HL-60/S4 (cell line): ENCODE results near the gene TUBA4B.

Experiments
- in situ Hi-C: fragments of 300-500 bp; cut with MboI; formaldehyde crosslinking; loops from 2 replicates; pipeline ENCODE4 v1.14.3; 2022; ENCODE audit warnings: low sequenced_read_pairs

The TUBA4B gene

GRCh38 chr2:219252900-219253752, at the start of gene TUBA4B:
TUBA4B (plus strand) TSS chr2:219253243; CDS start chr2:219253408, 165 bp downstream.
- in situ Hi-C loops = no loop called here

GRCh38 chr2:219204425-219205164, 48.4 kb upstream of the TUBA4B start:
- in situ Hi-C loops = no loop called here

DNA sequence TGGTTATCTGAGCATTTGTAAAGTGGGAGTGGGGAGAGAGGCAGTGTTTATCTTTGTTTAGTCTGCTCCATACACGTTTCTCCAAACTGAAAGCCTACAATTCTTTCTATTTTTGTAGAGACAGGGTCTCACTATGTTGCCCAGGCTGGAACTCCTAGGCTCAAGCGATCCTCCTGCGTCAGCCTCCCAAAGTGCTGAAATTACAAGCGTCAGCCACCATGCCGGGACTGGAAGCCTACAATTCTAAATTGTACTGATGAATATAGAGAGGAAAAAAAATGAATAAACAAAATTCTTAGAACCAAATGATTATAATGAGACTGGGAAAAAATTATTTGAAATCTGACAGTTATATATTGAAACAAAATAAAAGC, 47.9 kb upstream of the TUBA4B start:
- in situ Hi-C loops = no loop called here

DNA sequence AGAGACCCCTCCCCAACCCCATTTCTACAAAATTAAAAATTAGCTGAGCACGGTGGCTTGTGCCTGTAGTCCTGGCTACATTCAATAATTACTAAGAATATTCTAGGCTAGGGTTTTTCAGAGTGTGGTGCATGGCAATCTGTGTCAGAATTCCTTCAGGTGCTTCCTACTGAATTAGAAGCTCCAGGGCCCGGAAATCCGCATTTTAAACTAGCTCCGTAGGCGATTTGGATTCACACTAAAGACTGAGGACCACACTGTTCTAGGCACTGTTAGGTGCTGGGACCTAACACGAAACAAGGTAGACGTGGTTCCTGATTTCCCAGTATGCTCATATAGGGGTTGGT, 47.1 kb upstream of the TUBA4B start:
- in situ Hi-C loops = no loop called here

- in situ Hi-C loops = no loop called here
Measured at GRCh38 chr2:219206328-219207133, 46.5 kb upstream of the TUBA4B start, which contains the start of gene ZFAND2B. ZFAND2B (plus strand) TSS chr2:219206782; CDS start chr2:219206988, 206 bp downstream.

DNA sequence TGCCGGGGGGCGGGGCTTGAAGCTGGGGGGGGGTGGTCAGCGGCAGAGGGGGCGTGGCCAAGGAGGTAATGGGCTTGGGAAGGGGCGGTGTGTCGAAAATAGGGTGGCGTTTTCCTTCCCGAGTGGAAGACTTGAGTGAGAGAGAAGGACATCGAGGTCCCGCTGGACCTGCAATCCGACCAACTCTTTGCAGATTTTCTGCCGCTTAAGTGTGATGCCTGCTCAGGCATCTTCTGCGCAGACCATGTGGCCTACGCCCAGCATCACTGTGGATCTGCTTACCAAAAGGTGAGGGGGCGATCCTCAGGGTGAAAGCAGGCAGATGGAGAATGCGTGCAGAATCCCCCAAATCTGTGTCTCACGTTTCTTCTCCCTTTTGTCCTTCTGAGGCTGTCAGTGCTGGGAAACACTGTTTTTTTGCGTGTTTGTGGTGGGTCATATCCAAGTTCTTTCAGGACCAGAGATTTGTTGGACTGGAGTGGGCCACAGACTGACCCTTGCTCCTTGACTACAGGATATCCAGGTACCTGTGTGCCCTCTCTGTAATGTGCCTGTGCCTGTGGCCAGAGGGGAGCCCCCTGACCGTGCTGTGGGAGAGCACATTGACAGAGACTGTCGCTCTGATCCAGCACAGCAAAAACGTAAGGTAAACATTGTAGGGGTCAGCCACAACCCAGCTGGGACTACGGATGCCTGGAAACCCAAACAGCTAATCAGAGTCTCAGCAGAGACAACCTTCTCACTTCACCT, 45.7 kb upstream of the TUBA4B start:
- in situ Hi-C loops = no loop called here

DNA sequence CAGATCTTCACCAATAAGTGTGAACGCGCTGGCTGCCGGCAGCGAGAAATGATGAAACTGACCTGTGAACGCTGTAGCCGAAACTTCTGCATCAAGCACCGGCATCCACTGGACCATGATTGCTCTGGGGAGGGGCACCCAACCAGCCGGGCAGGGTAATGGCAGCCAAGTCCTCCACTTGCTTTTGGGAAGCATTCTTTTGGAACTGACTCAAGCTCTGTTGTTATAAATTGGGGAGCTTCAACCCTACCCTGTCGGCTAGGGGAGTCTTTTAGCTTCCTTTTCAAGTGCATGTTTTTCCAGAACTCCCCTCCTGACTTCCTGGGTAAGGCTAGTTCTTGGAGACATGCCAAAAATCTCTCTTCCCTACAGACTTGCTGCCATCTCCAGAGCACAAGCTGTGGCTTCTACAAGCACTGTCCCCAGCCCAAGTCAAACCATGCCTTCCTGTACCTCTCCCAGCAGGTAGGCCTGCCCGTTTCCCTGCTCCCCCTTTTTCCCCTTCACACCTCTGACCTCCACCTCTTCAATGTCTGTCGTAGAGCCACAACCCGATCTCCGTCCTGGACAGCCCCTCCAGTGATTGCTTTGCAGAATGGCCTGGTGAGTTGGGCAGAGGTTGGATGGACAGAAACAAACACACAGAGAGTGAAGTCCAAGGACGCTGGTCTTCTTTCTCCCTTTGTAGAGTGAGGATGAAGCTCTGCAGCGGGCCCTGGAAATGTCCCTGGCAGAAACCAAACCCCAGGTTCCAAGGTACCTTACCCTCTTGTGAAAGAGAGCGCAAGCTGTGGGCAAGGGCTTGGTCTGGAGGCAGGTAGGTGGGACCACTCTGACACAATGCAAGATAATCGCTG, 44.9 kb upstream of the TUBA4B start:
- in situ Hi-C loops = no loop called here

DNA sequence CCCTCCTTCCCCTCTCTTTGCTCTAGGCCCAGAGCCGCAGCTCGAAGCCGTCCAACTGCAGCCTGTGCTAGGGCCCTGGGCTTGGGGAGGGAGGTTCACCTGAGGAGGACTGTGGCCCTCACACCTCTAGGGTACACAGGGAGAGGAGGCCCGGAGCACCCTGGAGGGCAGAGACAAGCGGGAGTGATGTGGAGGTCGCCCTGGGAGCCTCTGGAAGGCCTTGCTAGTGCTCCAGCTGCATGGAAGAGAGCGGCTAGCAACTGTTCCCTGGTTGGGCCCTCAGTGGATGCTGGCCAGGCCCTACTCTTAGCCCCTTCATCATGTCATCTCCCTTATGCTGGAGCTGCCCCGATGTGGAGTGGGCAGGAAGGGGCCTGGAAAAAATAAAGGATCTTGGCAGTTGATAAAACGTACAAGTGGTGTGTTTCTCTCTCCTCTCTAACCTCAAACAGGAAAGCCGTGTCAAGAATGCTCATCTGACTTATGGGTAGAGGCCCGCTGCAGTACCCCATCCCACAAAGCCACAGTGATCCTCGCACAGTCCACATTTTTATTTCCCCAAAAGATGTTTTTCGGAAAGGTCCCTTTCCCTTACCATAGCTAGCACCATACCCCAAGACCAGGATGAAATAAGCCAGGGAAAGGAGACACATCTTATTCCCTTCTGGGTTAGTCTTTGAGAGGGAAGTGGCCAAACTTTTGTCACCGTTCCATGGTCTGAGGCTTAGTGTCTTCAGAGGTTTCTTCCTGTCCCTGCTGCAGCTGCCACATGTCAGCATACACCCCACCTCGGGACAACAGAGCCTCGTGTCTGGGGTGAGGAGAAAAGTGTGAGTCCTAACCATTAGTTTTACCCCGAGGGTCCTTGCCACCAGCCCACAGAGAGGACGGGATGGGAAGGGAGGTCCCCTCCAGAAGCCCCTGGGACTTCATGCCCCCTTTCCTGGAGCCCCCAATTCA, 43.5 kb upstream of the TUBA4B start:
- in situ Hi-C loops = loop anchor here (10.0 kb wide), 1 partner anchor 45 kb away; the partner anchor contains the start of gene NHEJ1

DNA sequence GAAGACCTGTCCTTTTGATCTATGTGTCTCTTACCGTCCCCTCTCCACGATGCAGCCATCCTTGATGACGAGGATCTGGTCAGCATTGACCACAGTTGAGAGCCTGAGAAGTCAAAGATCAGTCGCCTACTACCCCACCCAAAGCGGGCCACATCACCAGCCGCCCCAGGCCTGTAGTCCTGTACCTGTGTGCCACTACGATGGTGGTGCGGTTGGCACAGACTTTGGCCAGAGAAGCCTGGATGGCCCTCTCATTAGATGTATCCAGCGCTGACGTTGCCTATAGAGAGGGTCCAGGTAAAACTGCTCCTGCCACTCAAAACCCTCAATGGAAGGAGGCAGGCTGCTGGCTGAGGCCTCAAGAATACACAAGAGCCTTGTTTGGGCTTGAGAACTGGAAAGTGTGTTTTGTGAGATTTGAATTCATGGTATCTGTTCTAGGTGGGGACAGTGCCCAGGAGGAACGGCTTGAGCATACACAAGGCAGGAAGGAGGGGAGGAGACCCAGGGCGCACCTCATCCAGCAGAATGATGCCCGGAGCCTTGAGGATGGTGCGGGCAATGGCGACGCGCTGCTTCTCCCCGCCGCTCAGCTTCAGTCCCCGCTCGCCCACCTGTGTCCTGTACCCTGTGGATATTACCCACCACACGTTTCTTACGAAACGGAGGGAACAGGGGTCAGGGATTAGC, 42.7 kb upstream of the TUBA4B start:
- in situ Hi-C loops = loop anchor here (10.0 kb wide), 1 partner anchor 46 kb away; the partner anchor contains the start of gene NHEJ1

- in situ Hi-C loops = loop anchor here (10.0 kb wide), 1 partner anchor 46 kb away; the partner anchor contains the start of gene NHEJ1
Measured at GRCh38 chr2:219210886-219211362, 42.1 kb upstream of the TUBA4B start.

DNA sequence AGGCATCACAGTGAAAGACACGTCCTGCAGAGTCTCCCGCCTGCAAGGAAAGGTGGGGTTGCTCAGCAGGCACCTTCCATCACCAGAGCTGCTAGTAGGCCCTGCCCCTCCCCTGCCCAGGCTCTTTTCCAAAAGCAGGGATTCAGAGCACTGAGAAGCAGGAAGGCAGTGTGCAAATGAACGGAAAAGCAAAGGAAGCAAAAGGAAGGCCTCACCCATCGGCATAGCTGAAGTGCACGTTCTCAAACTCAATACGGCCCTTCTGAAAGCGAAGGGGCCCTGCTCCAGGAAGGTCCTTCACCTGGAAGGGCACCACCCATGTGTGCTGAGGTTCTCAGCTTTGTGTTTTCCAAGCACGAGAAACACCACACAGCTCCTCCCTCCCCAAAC, 40.0 kb upstream of the TUBA4B start:
- in situ Hi-C loops = loop anchor here (10.0 kb wide), 1 partner anchor 48 kb away; the partner anchor contains the start of gene NHEJ1

DNA sequence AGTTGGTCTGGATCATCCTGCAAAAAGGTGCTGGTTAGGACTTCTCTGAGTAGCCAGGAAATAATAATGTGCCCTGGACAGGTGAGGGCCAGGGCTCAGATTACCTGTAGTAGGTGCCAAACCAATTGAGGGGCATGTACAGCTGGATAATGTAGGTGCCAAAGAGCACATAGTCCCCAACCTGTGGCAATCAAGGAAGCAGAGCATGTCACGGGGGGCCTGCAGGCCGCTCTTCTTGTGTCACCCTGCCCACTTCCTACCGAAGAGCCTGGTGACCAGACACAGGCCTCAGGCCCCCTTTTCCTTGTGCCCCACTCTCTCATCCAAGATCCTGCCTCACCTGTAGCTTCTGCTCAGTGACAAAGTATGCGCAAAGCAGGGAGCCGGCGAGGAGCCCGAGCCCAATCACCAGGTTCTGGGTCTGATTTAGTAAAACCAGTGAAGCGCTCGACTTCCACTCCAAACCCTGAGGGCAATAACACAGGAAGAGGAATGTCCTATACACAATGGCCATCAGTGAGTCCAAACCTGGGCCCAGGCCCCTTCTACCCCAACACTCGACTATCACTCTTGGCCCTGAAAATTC, 39.5 kb upstream of the TUBA4B start:
- in situ Hi-C loops = loop anchor here (10.0 kb wide), 1 partner anchor 49 kb away; the partner anchor contains the start of gene NHEJ1

DNA sequence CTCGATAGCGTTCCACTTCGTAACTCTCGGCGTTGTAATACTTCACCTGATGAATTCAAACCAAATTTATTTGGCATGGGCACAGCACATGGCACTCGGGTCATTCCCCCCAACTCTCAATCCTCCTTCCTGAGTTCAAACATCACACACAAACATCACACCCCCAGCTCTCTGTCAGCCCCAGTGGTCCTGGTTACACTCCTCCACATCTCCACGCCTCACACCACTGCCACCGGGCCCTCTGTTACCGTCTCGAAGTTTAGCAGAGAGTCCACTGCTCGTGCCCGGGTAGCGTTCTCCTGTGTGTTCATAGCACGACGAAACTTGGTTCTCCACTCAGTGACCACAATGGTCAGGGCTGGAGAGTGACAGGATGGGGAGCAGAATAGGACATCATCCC, 38.9 kb upstream of the TUBA4B start:
- in situ Hi-C loops = loop anchor here (10.0 kb wide), 1 partner anchor 49 kb away; the partner anchor contains the start of gene NHEJ1

DNA sequence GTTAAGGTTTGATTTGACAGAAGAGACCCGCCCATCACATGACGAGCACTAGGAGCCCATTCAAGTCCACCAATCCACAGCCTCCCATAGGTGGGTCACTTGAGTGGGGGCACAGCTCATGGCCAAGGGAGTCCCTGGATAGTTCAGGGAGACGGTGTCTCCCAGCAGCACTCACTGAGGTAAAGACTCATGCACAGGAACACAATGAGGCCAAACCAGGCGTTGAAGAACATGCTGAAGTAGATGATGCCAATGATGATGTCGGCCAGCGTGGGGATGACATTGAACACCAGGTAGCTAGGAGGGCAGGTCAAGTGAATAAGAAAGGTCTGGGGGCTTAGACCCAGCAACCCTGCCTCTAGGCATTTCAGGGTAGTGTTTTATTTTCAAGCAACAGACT, 38.3 kb upstream of the TUBA4B start:
- in situ Hi-C loops = loop anchor here (10.0 kb wide), 1 partner anchor 50 kb away; the partner anchor contains the start of gene NHEJ1

GRCh38 chr2:219215871-219216534, 37.0 kb upstream of the TUBA4B start:
- in situ Hi-C loops = loop anchor here (10.0 kb wide), 1 partner anchor 51 kb away; the partner anchor contains the start of gene NHEJ1

- in situ Hi-C loops = loop anchor here (10.0 kb wide), 1 partner anchor 52 kb away; the partner anchor contains the start of gene NHEJ1
Measured at GRCh38 chr2:219216535-219216915, 36.5 kb upstream of the TUBA4B start.
